Common myeloid progenitor, CD34-positive (primary cell): ENCODE data around the gene BTBD16.

Experiments used
- CTCF ChIA-PET: fragments of 350-600 bp; sonication (Branson Sonifier 250); formaldehyde crosslinking; loops from one replicate; lab custom pipeline; 2021; ENCODE audit warnings: antibody characterized with exemption; lab: Charles Lee
- POLR2A ChIA-PET: fragments of 350-600 bp; sonication (Branson Sonifier 250); formaldehyde crosslinking; loops from one replicate; lab custom pipeline; 2021; ENCODE audit warnings: antibody characterized with exemption; lab: Charles Lee
- DNase-seq, 3 donors: peaks; one replicate each; pipeline versions ENCODE4 v3.0.0 to v3.0.0-alpha.2; 2013
- H3K27ac ChIP-seq, 2 experiments: 1 replicate in 1 of 2; 2 replicates in 1 of 2; pipeline ENCODE4 v1.7.0; 2013; ENCODE audit warnings: inconsistent platforms in 2 of 2, low read length in 2 of 2, mild to moderate bottlenecking in 2 of 2, low read depth in 1 of 2, moderate library complexity in 1 of 2; ENCODE audit not compliant: severe bottlenecking in 2 of 2, insufficient read depth in 1 of 2, poor library complexity in 1 of 2
- H3K27me3 ChIP-seq, 5 experiments: replicated peaks in 2 of 5; 1 replicate in 3 of 5; 2 replicates in 2 of 5; pipeline versions ENCODE4 v1.6.1 to v1.7.0; 2013; ENCODE audit warnings: low read length in 4 of 5, mild to moderate bottlenecking in 2 of 5, moderate library complexity in 2 of 5, inconsistent platforms in 1 of 5; ENCODE audit not compliant: insufficient read depth in 5 of 5, control insufficient read depth in 4 of 5
- H3K36me3 ChIP-seq, 4 experiments: 1 replicate in 2 of 4; 2 replicates in 2 of 4; pipeline versions ENCODE4 v1.6.1 to v1.7.0; 2013; ENCODE audit warnings: low read length in 3 of 4, control low read depth in 1 of 4, mild to moderate bottlenecking in 1 of 4; ENCODE audit not compliant: control insufficient read depth in 4 of 4, insufficient read depth in 4 of 4
- H3K4me1 ChIP-seq, 4 experiments: 1 replicate in 3 of 4; 2 replicates in 1 of 4; pipeline versions ENCODE4 v1.6.1 to v1.7.1; 2013; ENCODE audit warnings: low read length in 3 of 4, mild to moderate bottlenecking in 3 of 4, control low read depth in 1 of 4, inconsistent platforms in 1 of 4, moderate library complexity in 1 of 4; ENCODE audit not compliant: control insufficient read depth in 4 of 4, insufficient read depth in 4 of 4; ENCODE audit errors: control extremely low read depth in 1 of 4
- H3K4me3 ChIP-seq, 7 experiments: 1 replicate in 4 of 7; 2 replicates in 3 of 7; pipeline versions ENCODE4 v1.5.1 to v1.7.0; 2013; ENCODE audit warnings: mild to moderate bottlenecking in 7 of 7, low read length in 6 of 7, moderate library complexity in 6 of 7, inconsistent platforms in 2 of 7, low read depth in 2 of 7, control low read depth in 1 of 7; ENCODE audit not compliant: insufficient read depth in 4 of 7, control insufficient read depth in 1 of 7; ENCODE audit errors: extremely low read depth in 1 of 7
- H3K9me3 ChIP-seq, 5 experiments: 1 replicate in 4 of 5; 2 replicates in 1 of 5; pipeline versions ENCODE4 v1.6.1 to v1.7.1; 2013; ENCODE audit warnings: low read length in 4 of 5, mild to moderate bottlenecking in 2 of 5, inconsistent platforms in 1 of 5, low read depth in 1 of 5, moderate library complexity in 1 of 5; ENCODE audit not compliant: control insufficient read depth in 4 of 5, insufficient read depth in 2 of 5; ENCODE audit errors: control extremely low read depth in 1 of 5
- WGBS: methylation state at CpG from one replicate; pipeline ENCODE4 v1.1.5; 2013; ENCODE audit not compliant: insufficient coverage; 5-methylcytosine and 5-hydroxymethylcytosine counted together

BTBD16 gene

DNA sequence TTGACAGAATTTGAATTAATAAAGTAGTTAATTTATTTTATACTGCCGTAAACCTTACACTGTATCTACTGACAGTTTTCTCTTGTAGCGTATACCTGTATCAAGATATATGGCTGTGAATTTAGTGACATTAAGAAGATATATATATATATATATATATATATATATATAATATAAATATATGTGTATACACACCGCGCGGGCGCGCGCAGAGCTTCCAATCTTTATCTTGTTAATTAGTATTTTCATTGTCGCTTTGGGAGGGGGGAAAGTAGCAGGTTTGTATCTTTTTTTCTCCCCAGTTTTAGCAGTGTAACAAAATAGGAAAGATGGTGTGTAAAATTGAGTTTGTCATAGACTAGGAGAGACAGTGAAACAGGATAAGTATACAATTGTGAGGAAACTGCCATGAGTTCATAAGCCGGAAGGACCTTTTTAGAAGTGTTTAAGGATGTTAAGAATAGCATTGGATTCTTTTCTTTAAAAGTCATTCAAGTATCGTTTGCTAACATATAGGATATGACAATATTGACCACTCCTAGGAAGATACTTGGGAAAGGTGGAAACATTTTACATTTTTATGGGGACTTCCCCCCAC lies 105.4 kb downstream of the BTBD16 start:
- peaks cover 7 to 17% (median 13%) of the 10 kb centered on the region in 4 experiments for H3K4me1 ChIP-seq
- WGBS = 100% methylated on average over 1 of the region's 11 CpGs
- no peaks in the 10 kb centered on the region for H3K9me3 ChIP-seq
- H3K27me3 ChIP-seq = peaks cover 2 to 15% (median 7%) of the 10 kb centered on the region in 5 experiments
- ChIA-PET CTCF (no interaction called here), POLR2A (no interaction called here)
- no peak for DNase-seq
- peaks cover 0 to 5% (median 0%) of the 10 kb centered on the region in 4 experiments for H3K36me3 ChIP-seq
- H3K27ac ChIP-seq = no peak overlapping the region
- no peak overlapping the region for H3K4me3 ChIP-seq

DNA sequence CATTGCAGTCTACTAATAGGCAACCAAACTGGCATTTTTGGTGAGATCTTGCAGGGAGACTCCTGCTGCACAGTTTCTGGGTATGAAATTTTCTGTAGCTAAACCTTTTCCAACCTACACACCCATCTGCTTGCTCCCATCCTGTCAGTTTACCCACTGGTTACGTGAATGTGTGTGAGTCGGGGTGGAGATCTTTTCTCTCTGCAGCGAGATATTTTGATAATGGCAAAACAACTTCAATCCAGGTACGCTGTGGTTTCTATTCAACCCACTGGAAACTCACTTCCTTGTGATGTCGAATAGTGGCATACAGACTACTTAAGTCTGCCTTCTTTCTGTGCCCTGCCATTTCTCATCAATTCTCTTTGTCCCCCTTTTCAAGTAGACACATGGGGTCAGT lies 107.9 kb downstream of the BTBD16 start:
- Histone ChIP-seq H3K4me1 (peaks cover 5 to 12% (median 8%) of the 10 kb centered on the region in 4 experiments), H3K4me3 (no peak overlapping the region), H3K9me3 (no peaks in the 10 kb centered on the region), H3K27me3 (peaks cover 0 to 6% (median 0%) of the 10 kb centered on the region in 5 experiments), H3K27ac (no peak overlapping the region), H3K36me3 (peaks cover 0 to 5% (median 0%) of the 10 kb centered on the region in 4 experiments)
- ChIA-PET POLR2A (no interaction called here), CTCF (no interaction called here)
- WGBS = 95% methylated on average over 4 of the region's 5 CpGs
- no peak for DNase-seq

DNA sequence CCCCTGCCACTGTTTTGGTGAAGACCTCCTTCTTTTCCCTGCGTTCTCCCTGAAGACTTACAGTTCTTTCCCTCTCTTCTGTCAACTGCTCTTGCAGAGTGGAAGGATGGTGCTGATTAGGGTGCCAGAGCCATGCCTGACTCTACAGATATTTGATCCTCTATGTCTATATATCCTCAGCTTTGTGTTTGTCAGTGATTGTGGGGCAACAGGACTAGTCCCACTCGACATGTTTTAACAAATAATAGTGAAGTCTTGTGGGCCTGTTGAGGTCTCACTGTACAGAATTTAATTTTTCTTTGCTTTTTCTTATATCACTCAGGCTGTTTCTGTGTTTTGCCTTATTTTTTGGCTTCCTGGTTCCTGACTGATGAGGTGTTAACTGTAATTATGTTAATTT lies 108.4 kb downstream of the BTBD16 start:
- DNase-seq = no peak
- CTCF ChIA-PET = no interaction called here
- POLR2A ChIA-PET = no interaction called here
- Histone ChIP-seq H3K4me3 (no peak overlapping the region), H3K4me1 (peaks cover 5 to 9% (median 7%) of the 10 kb centered on the region in 4 experiments), H3K9me3 (no peaks in the 10 kb centered on the region), H3K27ac (no peak overlapping the region), H3K36me3 (peaks cover 0 to 5% (median 0%) of the 10 kb centered on the region in 4 experiments), H3K27me3 (peaks cover 0 to 6% (median 0%) of the 10 kb centered on the region in 5 experiments)
- WGBS = no CpG with 5 or more reads among the region's 2 CpGs

- 96% methylated on average over 4 of the region's 4 CpGs for WGBS
- Histone ChIP-seq H3K4me1 (peaks cover 0 to 2% (median 2%) of the 10 kb centered on the region in 4 experiments), H3K27ac (no peak overlapping the region), H3K9me3 (no peaks in the 10 kb centered on the region), H3K4me3 (no peak overlapping the region), H3K36me3 (peaks cover 0 to 5% (median 0%) of the 10 kb centered on the region in 4 experiments), H3K27me3 (peaks cover 0 to 2% (median 0%) of the 10 kb centered on the region in 5 experiments)
- POLR2A ChIA-PET = no interaction called here
- no peak for DNase-seq
- CTCF ChIA-PET = no interaction called here
These were observed 109.6 kb downstream of the BTBD16 start for GRCh38 chr10:122380703-122381102.

- H3K4me3 ChIP-seq = no peak overlapping the region
- no peaks in the 10 kb centered on the region for H3K9me3 ChIP-seq
- ChIA-PET CTCF (interaction anchor here (0.7 to 0.9 kb wide), 2 partner anchors 53 to 118 kb away, joined by 3 read pairs; no protein-coding TSS in a partner anchor), POLR2A (no interaction called here)
- H3K27me3 ChIP-seq = no peaks in the 10 kb centered on the region
- H3K27ac ChIP-seq = no peak overlapping the region
- WGBS = 88% methylated on average over 2 of the region's 2 CpGs
- DNase-seq = no peak
- peaks cover 0 to 5% (median 0%) of the 10 kb centered on the region in 4 experiments for H3K36me3 ChIP-seq
- no peaks in the 10 kb centered on the region for H3K4me1 ChIP-seq
These were observed 110.6 kb downstream of the BTBD16 start for GRCh38 chr10:122381680-122382079.

- Histone ChIP-seq H3K4me3 (no peak overlapping the region), H3K27me3 (no peaks in the 10 kb centered on the region), H3K9me3 (peaks cover 0 to 2% (median 0%) of the 10 kb centered on the region in 5 experiments), H3K27ac (no peak overlapping the region), H3K4me1 (no peaks in the 10 kb centered on the region), H3K36me3 (no peaks in the 10 kb centered on the region)
- DNase-seq = no peak
- WGBS = no CpG with 5 or more reads among the region's 2 CpGs
- ChIA-PET POLR2A (no interaction called here), CTCF (interaction anchor here (1.0 to 1.2 kb wide), 2 partner anchors 14 to 48 kb away, joined by 3 read pairs; no protein-coding TSS in a partner anchor)
These were observed 115.4 kb downstream of the BTBD16 start for GRCh38 chr10:122386514-122386913.

- Histone ChIP-seq H3K9me3 (peaks cover 0 to 2% (median 0%) of the 10 kb centered on the region in 5 experiments), H3K4me1 (no peaks in the 10 kb centered on the region), H3K4me3 (no peak overlapping the region), H3K36me3 (no peaks in the 10 kb centered on the region), H3K27me3 (no peaks in the 10 kb centered on the region), H3K27ac (no peak overlapping the region)
- ChIA-PET POLR2A (no interaction called here), CTCF (interaction anchor here (0.7 to 1.2 kb wide), 4 partner anchors 13 to 47 kb away, joined by 3 to 4 read pairs (median 3); no protein-coding TSS in a partner anchor)
- DNase-seq = no peak
- 100% methylated on average over 1 of the region's 2 CpGs for WGBS
These were observed 116.5 kb downstream of the BTBD16 start for GRCh38 chr10:122387572-122387971.
